Body of pancreas (tissue), 4 donors: ENCODE measurements around the gene CCL22.

ENCODE experiments used
- POLR2A ChIP-seq, 3 donors: fragments of 450-650 bp; IDR thresholded peaks; one replicate each; pipeline ENCODE4 v1.6.1; 2016; ENCODE audit warnings: antibody characterized with exemption in 3 of 3, mild to moderate bottlenecking in 2 of 3
- TF ChIP-seq, protein P1 (sequence below), 7 experiments: fragments of 450-650 bp in 4 of 7; fragments of 200-600 bp in 3 of 7; sonication (generic) in 3 of 7; IDR thresholded peaks; one replicate each; pipeline ENCODE4 v1.5.1; 2016 to 2019; ENCODE audit warnings: antibody characterized with exemption in 7 of 7

DNA sequence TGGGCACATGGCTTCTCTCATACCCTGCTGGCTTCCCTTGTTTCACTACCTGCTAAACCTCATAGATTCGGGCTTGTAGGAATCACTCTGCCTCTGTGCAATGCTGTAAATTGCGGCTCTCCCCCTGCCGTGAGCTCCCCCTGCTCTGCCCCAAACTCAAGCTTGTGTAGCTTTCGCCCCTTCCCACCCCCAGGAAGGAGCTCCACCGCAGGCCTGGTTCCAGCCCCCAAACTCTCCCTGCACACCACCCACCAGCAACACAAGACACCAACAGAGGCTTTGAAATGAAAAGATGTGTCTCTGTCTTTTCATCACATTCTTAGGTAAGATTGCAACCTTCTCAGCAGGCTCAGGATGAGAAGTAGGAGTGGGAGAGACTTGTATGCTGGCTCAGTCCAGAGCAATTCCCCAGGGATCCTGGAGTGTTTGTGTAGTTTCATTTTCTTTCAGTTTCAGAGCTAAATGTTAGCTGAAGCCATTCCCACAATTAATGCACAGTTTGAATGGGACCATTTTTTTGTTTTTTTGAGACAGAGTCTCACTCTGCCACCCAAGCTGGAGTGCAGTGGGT, 27.9 kb downstream of the CCL22 start:
- TF ChIP-seq, protein P1, sequence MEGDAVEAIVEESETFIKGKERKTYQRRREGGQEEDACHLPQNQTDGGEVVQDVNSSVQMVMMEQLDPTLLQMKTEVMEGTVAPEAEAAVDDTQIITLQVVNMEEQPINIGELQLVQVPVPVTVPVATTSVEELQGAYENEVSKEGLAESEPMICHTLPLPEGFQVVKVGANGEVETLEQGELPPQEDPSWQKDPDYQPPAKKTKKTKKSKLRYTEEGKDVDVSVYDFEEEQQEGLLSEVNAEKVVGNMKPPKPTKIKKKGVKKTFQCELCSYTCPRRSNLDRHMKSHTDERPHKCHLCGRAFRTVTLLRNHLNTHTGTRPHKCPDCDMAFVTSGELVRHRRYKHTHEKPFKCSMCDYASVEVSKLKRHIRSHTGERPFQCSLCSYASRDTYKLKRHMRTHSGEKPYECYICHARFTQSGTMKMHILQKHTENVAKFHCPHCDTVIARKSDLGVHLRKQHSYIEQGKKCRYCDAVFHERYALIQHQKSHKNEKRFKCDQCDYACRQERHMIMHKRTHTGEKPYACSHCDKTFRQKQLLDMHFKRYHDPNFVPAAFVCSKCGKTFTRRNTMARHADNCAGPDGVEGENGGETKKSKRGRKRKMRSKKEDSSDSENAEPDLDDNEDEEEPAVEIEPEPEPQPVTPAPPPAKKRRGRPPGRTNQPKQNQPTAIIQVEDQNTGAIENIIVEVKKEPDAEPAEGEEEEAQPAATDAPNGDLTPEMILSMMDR (IDR thresholded peaks at IDR 0.05): no peak
- no peak for TF ChIP-seq POLR2A (IDR thresholded peaks at IDR 0.05)
